ENCODE measurements around the gene CPZ. TPM values are rescaled to one million over a fixed set of nuclear protein-coding genes. Genes with fewer than 3 reads are reported as not detected.

The CPZ gene
- total RNA-seq, 1 experiment from 2014 or later, result 9.1 TPM

DNA sequence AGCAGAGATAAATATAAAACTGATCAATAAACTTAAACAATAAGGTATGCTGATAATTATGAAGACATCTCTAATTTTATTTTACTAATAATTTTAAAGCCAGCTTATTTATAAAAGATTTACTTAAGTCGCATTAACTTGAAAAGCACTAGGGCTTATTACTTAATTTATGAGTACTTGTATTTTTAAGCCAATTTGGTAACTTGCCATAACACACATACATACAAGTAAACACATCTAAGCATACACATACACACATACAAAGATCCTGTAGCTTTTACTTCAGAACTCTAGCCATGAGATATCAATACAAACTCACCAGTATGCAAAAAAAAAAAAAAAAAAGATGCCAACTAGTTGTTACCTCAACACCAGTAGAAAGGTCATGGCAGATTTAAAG is 22.4 kb upstream of the CPZ start:
- Histone ChIP-seq H3K4me3 (no peak overlapping the region), H3K9me2 (ENCODE audit: insufficient read depth) (no peaks in the 10 kb centered on the region), H3K36me3 (ENCODE audit: low read depth) (no peaks in the 10 kb centered on the region), H3K27me3 (ENCODE audit: insufficient read depth, low read depth) (no peaks in the 10 kb centered on the region), H2AFZ (no peak overlapping the region), H3K4me2 (no peak overlapping the region), H3K9me3 (ENCODE audit: insufficient read depth, low read depth) (no peaks in the 10 kb centered on the region), H3K79me2 (ENCODE audit: low read depth) (peaks cover 38% of the 10 kb centered on the region), H4K20me1 (ENCODE audit: insufficient read depth) (no peaks in the 10 kb centered on the region), H3K27ac (no peak overlapping the region), H3F3A (ENCODE audit: insufficient read depth, low read depth) (peaks cover 32% of the 10 kb centered on the region), H3K4me1 (replicated peaks; ENCODE audit: insufficient read depth) (peaks cover 49% of the 10 kb centered on the region)
- no peak for DNase-seq
- BruUV-seq (replicated peaks), result no TSS peak
- POLR2A ChIA-PET (ENCODE audit: unreplicated experiment), result no interaction called here
- intact Hi-C loops (cut with micrococcal nuclease; ENCODE audit: unreplicated experiment), result no loop called here
- CTCF ChIA-PET, result interaction anchor here (0.6 kb wide), 1 partner anchor 657 kb away, joined by 3 read pairs; no protein-coding TSS in a partner anchor
- TF ChIP-seq, protein P1, sequence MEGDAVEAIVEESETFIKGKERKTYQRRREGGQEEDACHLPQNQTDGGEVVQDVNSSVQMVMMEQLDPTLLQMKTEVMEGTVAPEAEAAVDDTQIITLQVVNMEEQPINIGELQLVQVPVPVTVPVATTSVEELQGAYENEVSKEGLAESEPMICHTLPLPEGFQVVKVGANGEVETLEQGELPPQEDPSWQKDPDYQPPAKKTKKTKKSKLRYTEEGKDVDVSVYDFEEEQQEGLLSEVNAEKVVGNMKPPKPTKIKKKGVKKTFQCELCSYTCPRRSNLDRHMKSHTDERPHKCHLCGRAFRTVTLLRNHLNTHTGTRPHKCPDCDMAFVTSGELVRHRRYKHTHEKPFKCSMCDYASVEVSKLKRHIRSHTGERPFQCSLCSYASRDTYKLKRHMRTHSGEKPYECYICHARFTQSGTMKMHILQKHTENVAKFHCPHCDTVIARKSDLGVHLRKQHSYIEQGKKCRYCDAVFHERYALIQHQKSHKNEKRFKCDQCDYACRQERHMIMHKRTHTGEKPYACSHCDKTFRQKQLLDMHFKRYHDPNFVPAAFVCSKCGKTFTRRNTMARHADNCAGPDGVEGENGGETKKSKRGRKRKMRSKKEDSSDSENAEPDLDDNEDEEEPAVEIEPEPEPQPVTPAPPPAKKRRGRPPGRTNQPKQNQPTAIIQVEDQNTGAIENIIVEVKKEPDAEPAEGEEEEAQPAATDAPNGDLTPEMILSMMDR (conservative IDR thresholded peaks at IDR 0.05), result no peak
- TF ChIP-seq EZH2 (IDR thresholded peaks at IDR 0.05; ENCODE audit: low read depth), result no peak

DNA sequence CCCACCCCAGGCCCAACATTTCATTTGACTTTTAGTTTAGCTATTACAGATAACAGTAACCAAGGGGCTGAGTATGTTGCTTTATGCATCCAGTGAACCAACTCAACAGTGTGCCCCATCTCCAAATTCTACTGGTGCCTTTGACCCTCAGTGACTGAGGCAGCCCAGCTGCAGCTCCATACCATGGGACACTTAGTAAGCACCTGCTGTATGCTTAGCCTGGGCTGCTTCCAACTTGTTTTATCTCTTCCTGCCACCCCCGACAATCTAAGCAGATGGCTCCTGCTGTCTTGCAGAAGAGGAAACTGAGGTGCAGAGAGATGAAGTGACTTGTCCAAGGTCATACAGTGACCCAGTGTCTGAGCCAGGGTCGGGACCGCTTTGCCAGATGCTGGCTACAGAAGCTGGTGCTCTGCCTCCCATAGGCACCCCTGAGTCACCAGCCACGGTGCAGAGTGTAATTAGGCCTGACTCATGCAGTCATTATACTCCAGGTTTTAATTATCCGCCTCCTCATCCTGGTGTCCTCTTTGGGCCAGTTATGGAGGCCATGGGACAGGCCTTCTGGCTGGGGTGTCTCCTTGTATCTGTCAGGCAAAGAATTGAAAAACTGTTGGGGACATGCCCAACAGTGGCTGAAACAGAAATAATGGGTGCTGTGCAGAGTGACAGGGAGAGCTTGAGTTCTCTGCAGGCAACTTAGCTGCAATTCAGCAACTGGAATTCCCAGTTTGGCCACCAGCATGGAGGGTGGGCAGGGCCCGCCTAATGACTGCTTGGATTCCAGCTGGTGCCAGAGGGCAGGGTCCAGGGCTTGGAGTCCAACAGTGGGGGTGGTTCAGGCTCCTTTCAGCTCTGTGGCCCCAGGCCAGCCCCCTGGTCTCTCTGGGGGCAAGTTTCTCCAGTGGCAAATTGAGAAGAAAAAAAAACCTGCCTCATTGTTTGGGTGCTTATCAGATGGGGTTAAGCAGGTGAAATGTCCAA is 20.6 kb upstream of the CPZ start:
- H3K4me1 ChIP-seq (replicated peaks; ENCODE audit: insufficient read depth), result peaks cover 49% of the 10 kb centered on the region
- H3K36me3 ChIP-seq (ENCODE audit: low read depth), result no peaks in the 10 kb centered on the region
- ChIA-PET POLR2A (ENCODE audit: unreplicated experiment) (no interaction called here), CTCF (interaction anchor here (0.9 kb wide), 1 partner anchor 11 kb away, joined by 3 read pairs; no protein-coding TSS in a partner anchor)
- H2AFZ ChIP-seq, result no peak overlapping the region
- BruUV-seq (replicated peaks), result no TSS peak
- no peak overlapping the region for H3K4me3 ChIP-seq
- H4K20me1 ChIP-seq (ENCODE audit: insufficient read depth), result no peaks in the 10 kb centered on the region
- H3K4me2 ChIP-seq, result peak overlapping the region; percentile 51
- H3K9me3 ChIP-seq (ENCODE audit: insufficient read depth, low read depth), result no peaks in the 10 kb centered on the region
- no peaks in the 10 kb centered on the region for H3K9me2 ChIP-seq (ENCODE audit: insufficient read depth)
- peaks cover 32% of the 10 kb centered on the region for H3F3A ChIP-seq (ENCODE audit: insufficient read depth, low read depth)
- peak; percentile 77 to 81 for DNase-seq
- peaks cover 23% of the 10 kb centered on the region for H3K79me2 ChIP-seq (ENCODE audit: low read depth)
- no peaks in the 10 kb centered on the region for H3K27me3 ChIP-seq (ENCODE audit: insufficient read depth, low read depth)
- intact Hi-C loops (cut with micrococcal nuclease; ENCODE audit: unreplicated experiment), result loop anchor here (1.0 to 2.0 kb wide), 2 partner anchors 13 to 35 kb away; no protein-coding TSS in a partner anchor
- peak overlapping the region; percentile 52 for H3K27ac ChIP-seq
- no peak for TF ChIP-seq EZH2 (IDR thresholded peaks at IDR 0.05; ENCODE audit: low read depth)
- TF ChIP-seq, protein P1 (conservative IDR thresholded peaks at IDR 0.05), result no peak

DNA sequence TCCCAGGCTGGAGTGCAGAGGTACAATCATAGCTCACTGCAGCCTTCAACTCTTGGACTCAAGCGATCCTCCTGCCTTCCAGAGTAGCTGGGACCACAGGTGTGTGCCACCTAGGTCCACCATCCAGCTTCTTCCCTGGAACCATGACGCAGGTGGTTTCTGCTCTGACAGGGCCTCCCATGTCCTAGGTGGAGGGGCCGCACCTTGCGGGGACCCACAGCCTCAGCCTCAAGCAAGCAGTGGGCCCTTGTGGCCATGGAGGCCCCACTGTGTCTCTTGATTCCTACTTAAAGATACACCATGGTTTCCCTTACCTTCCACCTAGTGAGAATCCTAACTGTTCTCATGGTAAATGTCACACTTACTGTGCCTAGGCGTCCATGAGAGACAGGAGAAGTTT is 19.3 kb upstream of the CPZ start:
- ChIA-PET POLR2A (ENCODE audit: unreplicated experiment) (no interaction called here), CTCF (no interaction called here)
- no peak for TF ChIP-seq EZH2 (IDR thresholded peaks at IDR 0.05; ENCODE audit: low read depth)
- TF ChIP-seq, protein P1 (conservative IDR thresholded peaks at IDR 0.05), result no peak

More for the DNA sequence above, 19.3 kb upstream of the CPZ start:
- no peaks in the 10 kb centered on the region for H3K9me2 ChIP-seq (ENCODE audit: insufficient read depth)
- H3K4me2 ChIP-seq, result no peak overlapping the region
- H3K9me3 ChIP-seq (ENCODE audit: insufficient read depth, low read depth), result no peaks in the 10 kb centered on the region
- H3K4me1 ChIP-seq (replicated peaks; ENCODE audit: insufficient read depth), result peaks cover 43% of the 10 kb centered on the region
- no peaks in the 10 kb centered on the region for H4K20me1 ChIP-seq (ENCODE audit: insufficient read depth)
- no peak overlapping the region for H2AFZ ChIP-seq
- no peaks in the 10 kb centered on the region for H3K36me3 ChIP-seq (ENCODE audit: low read depth)
- no TSS peak for BruUV-seq (replicated peaks)
- peaks cover 32% of the 10 kb centered on the region for H3F3A ChIP-seq (ENCODE audit: insufficient read depth, low read depth)
- no peak overlapping the region for H3K27ac ChIP-seq
- H3K79me2 ChIP-seq (ENCODE audit: low read depth), result peaks cover 10% of the 10 kb centered on the region
- intact Hi-C loops (cut with micrococcal nuclease; ENCODE audit: unreplicated experiment), result loop anchor here (2.0 kb wide), 1 partner anchor 14 kb away; no protein-coding TSS in a partner anchor
- no peak overlapping the region for H3K4me3 ChIP-seq
- no peak for DNase-seq
- H3K27me3 ChIP-seq (ENCODE audit: insufficient read depth, low read depth), result no peaks in the 10 kb centered on the region
